Activated T-cell treated with anti-CD3 and anti-CD28 coated beads, Interleukin-2, amount 50 U/mL, for 1 hour (primary cell): ENCODE data around the gene CYP4F12.
"Not testable (repeated sequence)": the region's sequence is repeated elsewhere in the genome, so short reads cannot be mapped to it uniquely, and the experiment has no call there.

Source experiments
- DNase-seq: peaks from one replicate; pipeline ENCODE4 v3.0.0-alpha.2; 2020

CYP4F12 gene

DNA sequence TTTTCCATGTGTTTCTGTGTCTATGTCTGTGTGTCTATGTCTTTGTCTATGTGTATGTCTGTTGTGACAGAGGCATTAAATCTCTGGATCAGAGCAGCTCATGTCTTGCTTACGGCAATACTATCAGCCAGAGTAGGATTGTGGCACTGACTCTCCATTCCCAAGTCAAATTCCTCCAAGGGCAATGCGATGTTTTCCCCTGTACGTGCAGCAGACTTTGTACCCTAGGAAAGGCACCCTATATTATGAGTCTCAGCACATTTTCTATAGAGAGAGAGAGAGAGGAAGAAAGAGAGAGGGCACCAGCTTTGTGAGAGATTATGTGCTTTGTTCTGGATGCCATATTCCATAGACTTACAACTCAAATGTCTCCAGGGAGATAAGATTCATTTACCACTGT lies 21.1 kb upstream of the CYP4F12 start:
- no peak for DNase-seq

- no peak for DNase-seq
Observed at GRCh38 chr19:15652559-15653278, 20.2 kb upstream of the CYP4F12 start.

GRCh38 chr19:15656467-15656866 lies 16.4 kb upstream of the CYP4F12 start:
- DNase-seq, result no peak

GRCh38 chr19:15663247-15663646 lies 9.6 kb upstream of the CYP4F12 start:
- no peak for DNase-seq

DNA sequence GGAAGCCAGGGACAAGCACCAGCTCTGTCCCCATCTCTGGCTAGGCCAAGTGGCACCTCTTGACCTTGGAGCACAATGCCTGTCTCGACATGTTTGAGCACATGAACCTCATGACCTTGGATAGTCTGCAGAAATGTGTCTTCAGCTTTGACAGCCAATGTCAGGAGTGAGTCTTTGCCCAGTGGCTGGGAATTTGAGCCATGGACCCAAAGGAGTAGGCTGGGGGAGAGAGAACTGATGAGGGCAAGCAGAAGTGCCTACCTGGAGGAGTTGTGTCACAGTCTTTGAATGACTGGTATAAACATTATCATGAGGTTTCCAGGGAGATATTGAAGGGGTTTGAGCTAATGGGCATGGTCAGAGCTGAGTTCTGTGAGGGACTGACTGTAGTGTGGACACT lies 6.7 kb upstream of the CYP4F12 start:
- no peak for DNase-seq

GRCh38 chr19:15666883-15667282 lies 6.0 kb upstream of the CYP4F12 start:
- DNase-seq, result no peak

GRCh38 chr19:15669440-15669839 lies 3.4 kb upstream of the CYP4F12 start:
- no peak for DNase-seq

- DNase-seq, result no peak
Observed at GRCh38 chr19:15669891-15670290, 3.0 kb upstream of the CYP4F12 start.

DNA sequence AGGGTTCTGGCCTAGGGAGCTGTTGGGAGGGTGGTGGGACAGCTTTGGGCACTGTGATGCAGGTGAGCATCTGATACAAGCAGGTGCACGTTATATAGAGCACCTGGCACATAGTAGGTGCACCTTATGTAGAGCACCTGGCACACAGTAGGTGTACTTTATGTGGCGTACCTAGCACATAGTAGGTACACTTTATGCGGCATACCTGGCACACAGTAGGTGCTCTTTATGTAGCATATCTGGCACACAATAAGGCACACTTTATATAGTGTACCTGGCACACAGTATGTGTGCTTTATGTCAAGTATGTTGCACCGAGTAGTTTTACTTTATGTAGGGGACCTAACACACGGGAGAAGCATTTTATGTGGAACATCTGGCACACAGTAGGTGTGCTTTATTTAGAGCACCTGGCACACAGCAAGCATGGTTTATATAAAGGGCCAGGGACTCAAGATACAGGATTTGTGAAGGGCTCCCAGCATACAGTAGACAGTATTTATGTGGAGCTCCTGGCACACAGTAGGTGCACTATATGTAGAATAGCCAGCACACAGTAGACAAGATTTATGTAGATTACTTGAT lies 1.6 kb upstream of the CYP4F12 start:
- no peak for DNase-seq

DNA sequence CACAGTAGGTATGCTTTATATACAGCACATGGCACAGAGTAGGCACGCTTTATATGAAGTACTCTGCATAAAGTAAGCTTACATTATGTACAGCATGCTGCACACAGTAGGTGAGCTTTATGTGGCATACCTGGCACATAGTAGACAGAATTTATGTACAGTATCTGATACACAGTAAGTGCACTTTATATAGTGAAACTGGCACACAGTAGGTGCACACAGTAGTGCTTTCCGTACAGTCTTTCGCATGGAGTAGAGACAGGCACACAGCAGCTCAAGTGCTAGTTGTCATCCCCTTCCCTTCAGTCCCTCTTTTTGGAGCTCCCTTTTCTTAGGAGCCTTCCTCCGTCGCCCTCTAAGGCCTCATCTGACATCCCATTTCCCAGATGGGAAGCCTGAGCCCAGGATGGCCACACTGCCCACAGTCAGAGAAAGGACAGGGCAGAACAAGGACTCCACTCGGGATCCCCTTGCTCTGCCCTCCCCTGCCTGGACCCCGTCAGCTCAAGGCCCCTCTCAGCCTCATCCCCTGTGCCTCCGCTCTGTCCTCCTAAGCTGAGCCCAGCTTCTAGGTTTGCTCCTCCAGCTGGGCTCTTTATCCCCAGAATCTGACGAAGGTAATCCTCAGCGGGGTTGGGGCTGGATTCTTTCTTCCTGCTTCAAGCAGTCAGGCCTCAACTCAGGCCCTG lies 852 bp upstream of the CYP4F12 start:
- no peak for DNase-seq

GRCh38 chr19:15673176-15673654 lies 328 bp downstream of the CYP4F12 start:
- DNase-seq, result no peak

- DNase-seq, result no peak
Observed at GRCh38 chr19:15675560-15675959, 2.7 kb downstream of the CYP4F12 start.

DNA sequence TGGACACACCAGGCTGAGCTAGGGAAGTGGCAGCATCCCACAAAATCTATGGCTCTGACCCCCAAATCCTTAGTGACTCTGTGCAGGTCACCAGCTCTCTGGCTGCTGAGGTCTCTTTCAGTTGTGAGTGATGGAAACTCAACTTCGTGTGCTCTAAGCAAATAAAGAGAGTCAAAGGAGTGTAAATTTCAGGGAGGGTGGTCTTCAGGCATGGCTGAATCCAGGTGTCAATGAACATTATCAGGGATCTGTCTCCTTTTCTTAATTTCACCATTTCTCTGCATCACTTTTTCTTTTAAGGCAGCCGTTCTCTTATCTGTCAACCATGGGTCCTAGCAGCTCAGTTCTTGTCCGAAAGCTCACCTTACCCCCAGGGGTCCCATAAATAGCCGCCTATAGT lies 6.2 kb downstream of the CYP4F12 start:
- no peak for DNase-seq

DNA sequence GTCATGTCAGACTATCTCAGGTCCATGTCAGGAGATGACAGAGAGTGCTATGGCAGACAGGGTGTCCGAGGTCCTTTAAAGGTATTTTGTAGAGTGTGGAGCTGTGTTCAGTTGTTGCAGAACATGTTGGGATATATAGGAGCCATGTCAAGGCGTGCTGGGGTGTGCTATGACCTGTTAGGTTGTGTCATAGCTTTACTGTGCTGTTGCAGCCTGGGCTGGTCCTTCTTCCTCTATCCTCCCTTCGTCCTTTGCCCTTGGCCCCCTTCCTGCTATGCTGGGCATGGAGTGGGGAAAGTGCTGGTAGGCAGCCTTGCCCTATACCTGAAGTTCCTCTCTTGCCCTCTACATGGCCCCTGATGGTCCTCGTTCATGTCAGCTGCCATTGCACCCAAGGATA lies 7.0 kb downstream of the CYP4F12 start:
- DNase-seq, result not testable (repeated sequence)

GRCh38 chr19:15680478-15681322 lies 7.8 kb downstream of the CYP4F12 start:
- DNase-seq, result no peak

GRCh38 chr19:15683411-15683810 lies 10.5 kb downstream of the CYP4F12 start:
- no peak for DNase-seq

DNA sequence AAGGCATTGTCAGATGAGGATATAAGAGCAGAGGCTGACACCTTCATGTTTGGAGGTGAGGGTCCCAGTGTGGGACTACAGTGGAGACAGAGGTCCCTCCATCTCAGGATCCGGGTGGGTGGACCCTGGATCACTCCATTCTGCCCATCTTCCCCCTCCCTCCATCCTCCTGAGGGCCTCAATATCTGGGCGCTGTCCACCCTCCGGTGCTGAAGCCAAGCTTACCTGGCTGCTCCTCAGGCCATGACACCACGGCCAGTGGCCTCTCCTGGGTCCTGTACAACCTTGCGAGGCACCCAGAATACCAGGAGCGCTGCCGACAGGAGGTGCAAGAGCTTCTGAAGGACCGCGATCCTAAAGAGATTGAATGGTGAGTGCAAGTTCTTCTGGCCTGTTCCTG lies 11.9 kb downstream of the CYP4F12 start:
- no peak for DNase-seq

DNA sequence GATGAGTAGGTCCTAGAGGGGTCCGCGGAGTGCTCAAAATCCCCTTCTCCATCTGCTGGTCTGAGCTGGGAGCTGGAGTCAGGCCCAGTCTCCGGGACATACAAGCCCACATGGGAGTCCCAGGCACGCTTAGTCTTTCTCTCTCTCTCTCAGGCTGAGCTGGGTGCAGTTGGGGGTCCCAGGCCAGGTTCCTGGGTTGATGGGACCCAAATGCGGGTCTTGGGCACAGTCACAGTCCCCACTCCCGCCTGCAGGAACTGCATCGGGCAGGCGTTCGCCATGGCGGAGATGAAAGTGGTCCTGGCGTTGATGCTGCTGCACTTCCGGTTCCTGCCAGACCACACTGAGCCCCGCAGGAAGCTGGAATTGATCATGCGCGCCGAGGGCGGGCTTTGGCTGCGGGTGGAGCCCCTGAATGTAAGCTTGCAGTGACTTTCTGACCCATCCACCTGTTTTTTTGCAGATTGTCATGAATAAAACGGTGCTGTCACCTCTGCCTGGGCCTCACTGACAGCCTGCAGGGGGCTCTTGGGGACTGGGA lies 23.8 kb downstream of the CYP4F12 start:
- no peak for DNase-seq

GRCh38 chr19:15701757-15702533 lies 29.1 kb downstream of the CYP4F12 start:
- no peak for DNase-seq

DNA sequence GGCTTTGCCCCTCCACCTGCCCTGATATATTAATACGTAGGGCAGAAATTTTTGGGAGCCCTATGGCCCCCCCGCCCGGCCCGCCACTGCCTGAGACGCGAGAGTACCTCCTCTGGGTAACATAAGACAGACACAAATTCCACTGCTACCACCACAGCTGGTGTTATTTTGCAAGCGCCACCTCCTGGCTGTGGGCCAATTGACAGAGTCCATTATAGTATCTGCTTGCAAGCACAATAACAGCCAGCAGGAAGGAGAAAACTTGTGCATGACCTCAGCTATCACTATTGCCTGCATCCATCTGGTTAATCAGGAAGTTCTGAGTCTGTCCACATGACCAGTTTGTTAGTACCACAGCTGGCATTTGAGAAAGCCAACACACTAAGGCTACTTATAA lies 29.6 kb downstream of the CYP4F12 start:
- no peak for DNase-seq

GRCh38 chr19:15714638-15715037 lies 41.8 kb downstream of the CYP4F12 start:
- DNase-seq, result no peak

DNA sequence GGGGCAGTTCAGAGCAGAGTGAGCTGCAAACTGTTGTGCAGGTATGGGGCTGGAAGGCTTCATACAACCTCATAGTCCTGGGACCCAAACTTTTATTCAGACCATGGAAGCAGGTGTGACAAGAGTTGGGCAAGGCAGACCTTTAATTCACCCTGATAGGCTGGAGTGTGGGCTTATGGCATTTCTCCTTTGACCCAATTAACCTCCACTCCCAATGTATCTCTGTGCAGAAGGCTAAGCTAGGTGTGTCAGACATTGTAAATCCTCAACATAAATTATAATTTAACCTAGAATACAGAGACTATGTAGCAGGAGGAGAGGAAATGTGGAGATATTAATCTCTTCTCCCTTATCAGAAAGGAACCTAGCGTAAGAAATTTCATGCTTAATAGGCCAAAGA lies 42.8 kb downstream of the CYP4F12 start:
- DNase-seq, result no peak
